GM19035 (cell line): Measurements from ENCODE around the gene USHBP1.
"Not testable (repeated sequence)": the region's sequence is repeated elsewhere in the genome, so short reads cannot be mapped to it uniquely, and the experiment has no call there.

Experiments
- ATAC-seq: cut with Tn5 transposase; IDR thresholded peaks from one replicate; pipeline ENCODE4 v1.9.1; 2021; ENCODE audit not compliant: unreplicated experiment

The USHBP1 gene

DNA sequence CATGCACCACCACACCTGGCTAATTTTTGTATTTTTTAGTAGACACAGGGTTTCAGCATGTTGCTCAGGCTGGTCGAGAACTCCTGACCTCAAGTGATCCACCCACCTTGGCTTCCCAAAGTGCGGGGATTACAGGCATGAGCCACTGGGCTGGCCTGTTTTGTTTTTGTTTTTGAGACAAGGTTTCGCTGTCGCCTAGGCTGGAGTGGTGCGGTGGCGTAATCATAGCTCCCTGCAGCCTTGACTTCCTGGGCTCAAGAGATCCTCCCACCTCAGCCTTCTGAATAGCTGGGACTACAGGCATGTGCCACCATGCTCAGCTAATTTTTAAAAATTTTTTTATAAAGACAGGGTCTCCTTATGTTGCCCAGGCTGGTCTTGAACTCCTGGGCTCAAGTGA lies 31.0 kb upstream of the USHBP1 start:
- not testable (repeated sequence) for ATAC-seq

DNA sequence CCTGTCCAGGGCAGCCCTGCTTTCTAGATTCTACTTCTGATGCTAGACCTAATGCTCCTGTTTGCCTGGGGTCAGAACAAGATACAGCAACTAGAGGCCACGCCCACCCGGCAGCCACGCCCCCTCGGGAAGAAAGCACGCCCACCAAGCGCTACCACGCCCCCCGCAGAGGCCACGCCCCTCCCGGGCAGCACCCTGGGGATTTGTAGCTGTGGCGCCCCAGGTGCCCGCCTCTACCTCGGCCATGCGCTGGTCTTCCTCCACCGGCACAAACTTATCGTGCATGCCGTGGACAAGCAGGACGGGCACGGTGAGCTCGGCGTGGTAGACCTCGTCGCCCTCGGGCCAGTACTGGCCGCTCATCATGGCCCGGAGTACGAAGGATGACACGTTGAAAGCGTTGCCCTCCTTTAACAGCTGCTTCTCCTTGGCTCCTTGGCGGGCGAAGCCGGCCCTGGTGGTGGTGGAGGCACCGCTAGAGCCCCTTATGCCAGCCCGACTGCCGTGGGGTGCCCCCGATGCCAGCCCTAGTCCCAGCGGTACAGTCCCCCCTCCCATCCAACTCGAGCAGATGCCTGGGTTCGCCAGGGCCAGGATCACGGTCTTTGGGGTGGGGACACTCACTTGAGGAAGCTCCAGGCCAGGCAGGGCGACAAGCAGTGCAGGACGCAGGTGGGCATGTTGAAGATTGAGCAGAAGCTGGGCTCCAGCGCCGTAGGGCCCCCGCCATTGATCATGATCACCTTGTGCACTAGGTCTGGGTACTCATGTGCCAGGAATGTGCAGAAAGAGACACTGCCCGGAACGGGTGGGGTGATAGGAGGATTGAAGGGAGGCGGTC lies 29.7 kb upstream of the USHBP1 start:
- ATAC-seq, result no peak

DNA sequence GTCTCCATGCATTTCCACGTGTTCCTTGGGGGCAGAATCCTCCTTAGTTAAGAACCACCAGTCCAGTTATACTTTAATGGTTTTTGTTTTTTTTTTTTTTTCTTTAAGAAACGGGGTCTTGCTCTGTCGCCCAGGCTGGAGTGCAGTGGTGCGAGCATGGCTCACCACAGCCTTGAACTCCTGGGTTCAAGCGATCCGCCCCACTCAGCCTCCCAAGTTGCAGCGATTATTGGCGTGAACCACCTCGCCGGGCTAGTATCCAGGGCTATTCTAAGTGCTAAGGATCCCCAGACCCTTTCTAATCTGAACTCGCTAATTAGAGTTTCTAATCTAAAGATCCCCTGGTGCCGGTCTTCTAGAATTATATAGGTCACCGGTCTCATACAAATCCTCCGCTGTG lies 29.1 kb upstream of the USHBP1 start:
- ATAC-seq, result no peak

GRCh38 chr19:17292301-17293074 lies 27.9 kb upstream of the USHBP1 start:
- ATAC-seq, result peak; percentile 83

DNA sequence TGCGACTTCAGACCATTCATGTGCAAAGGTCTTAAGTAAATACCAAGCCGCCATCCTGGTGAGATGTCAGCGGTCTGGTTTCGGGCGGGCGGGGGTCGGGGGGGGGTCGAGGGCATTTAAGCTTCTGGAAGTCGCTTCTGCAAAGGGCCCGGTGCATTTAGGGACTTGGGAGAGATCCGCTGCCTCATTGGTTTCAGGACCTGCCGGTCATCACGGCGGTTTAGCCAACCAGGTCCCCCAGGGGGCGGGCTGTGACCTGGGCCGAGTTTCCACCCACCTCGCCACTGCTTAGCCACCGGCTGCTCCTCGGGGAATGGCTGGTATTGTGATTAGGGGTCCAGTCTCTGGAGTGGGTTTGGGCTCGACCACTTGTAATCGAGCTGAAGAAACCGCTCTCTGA lies 24.9 kb upstream of the USHBP1 start:
- ATAC-seq, result no peak

GRCh38 chr19:17286752-17287151 lies 22.2 kb upstream of the USHBP1 start:
- no peak for ATAC-seq

- no peak for ATAC-seq
These were observed 21.7 kb upstream of the USHBP1 start for GRCh38 chr19:17286263-17286662.

DNA sequence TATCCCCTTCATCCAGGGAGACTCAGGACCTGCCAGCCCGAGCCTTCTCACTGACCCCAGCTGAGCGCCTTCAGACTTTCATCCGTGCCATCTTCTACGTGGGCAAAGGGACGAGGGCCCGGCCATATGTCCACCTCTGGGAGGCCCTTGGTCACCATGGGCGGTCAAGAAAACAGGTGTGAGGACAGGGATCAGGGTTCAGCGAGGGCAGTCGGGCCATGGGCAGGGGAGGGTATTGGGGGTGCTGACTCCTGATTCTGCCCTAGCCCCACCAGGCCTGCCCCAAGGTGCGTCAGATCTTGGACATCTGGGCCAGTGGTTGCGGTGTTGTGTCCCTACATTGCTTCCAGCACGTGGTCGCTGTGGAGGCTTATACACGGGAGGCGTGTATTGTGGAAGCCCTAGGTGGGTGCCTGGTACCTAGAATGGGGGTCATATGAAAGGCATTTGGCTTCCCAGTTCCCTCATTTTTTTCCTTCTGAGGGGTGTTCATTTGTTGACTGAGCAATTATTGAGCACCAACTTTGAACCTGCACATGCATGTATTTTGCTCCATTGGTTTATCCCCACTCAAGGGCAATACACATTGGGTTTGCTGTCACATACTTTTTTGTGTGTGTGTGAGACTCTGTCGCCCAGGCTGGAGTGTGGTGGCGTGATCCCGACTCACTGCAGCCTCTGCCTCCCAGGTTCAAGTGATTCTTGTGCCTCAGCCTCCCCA lies 21.0 kb upstream of the USHBP1 start:
- ATAC-seq, result no peak

GRCh38 chr19:17283504-17283996 lies 19.0 kb upstream of the USHBP1 start:
- no peak for ATAC-seq

DNA sequence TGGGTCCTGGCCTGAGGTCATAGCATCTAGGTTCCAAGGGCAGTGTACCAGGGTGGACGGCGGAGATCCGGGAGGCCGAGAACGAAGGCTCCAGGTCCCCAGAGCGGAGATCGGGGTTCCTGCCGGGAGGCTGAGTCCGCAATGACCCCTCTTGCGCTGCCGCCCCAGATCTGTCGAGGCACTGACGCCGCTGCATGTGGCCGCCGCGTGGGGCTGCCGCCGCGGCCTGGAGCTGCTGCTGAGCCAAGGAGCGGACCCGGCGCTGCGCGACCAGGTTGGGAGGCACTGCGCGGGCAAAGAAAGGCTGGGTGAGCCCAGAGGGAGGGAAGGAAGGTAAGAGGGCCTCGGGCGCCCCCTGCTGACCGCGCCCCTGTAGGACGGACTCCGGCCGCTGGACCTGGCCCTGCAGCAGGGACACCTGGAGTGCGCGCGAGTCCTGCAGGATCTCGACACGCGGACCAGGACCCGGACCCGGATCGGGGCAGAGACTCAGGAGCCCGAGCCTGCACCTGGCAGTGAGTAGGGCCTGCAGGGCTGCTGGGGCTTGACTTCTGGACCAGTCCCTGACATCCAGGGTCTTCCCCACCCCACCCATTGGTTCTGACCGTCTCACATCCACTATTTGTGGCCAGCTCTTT lies 18.1 kb upstream of the USHBP1 start:
- peak; percentile 72 for ATAC-seq

DNA sequence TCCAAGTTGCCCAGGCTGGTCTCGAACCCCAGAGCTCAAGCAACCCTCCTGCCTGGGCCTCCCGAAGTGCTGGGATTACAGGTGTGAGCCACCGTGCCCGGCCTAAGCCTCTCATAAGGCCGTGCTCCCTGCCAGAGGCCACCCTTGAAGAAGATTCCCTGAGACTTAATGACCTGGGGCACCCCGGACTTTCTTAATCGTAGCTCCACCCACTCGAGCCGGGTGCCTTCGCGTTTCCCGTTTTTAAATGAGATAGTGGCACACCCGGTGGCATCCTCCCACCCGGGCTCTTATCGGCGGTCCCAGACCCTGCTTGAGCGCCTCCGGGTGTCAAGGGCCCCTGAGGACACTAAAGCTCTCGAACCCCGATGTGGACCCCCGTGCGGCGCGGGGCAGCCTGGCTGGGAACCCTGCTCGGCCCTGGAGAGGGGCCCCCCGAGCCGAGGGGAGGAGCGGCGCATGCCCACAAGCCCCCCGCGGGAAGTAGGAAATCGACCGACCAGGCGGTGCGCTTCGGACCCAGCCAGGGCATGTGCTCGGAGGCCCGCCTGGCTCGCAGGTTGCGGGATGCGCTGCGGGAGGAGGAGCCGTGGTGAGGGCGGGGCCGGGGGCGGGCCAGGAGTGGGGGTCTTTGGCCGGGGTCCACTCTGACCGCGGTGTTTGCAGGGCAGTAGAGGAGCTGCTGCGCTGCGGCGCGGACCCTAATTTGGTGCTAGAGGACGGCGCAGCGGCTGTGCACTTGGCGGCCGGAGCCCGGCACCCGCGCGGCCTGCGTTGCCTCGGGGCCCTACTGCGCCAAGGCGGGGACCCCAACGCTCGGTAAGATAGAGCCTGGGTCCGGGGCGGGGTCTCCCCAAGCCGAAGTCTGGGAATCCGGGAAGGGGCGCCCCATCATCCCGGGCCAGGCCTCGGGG lies 17.1 kb upstream of the USHBP1 start, which contains the start of gene ANKLE1:
ANKLE1 (plus strand) TSS at position 511 of the 914 bp plus-strand sequence; CDS start at position 531, 20 bp downstream.
- ATAC-seq, result peak; percentile 38

- no peak for ATAC-seq
These were observed 14.9 kb upstream of the USHBP1 start for GRCh38 chr19:17279436-17279835.

DNA sequence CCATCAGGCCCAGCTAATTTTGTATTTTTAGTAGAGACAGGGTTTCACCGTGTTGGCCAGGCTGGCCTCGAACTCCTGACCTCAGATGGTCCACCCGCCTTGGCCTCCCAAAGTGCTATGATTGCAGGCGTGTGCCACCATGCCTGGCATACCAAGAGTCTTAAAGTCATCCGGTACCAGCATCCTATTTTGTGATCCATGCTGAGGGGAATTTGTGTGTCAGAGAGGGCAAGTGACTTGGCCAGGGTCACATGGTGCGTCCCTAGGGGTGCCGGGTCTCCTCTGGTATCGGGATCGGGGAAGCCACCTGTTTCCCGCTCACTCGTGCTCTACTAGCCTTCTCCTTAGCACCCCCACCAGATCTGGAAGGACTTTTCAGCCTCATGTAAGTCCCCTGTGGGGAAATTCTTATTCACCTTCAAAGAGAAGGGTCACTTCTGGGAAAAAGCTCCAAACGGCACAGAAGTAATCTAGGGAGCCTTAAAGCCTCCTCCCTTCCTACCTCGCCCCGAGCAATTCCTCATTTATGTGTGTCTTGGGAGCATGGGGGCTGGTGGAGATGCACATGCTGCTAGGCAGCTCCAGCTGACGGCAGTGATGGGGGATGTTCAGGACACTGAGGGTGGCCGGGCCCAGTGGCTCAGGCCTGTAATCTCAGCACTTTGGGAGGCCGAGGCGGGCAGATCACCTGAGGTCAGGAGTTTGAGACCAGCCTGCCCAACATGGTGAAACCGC lies 11.1 kb upstream of the USHBP1 start:
- no peak for ATAC-seq

- ATAC-seq, result not testable (repeated sequence)
These were observed 10.3 kb upstream of the USHBP1 start for GRCh38 chr19:17274892-17275291.

DNA sequence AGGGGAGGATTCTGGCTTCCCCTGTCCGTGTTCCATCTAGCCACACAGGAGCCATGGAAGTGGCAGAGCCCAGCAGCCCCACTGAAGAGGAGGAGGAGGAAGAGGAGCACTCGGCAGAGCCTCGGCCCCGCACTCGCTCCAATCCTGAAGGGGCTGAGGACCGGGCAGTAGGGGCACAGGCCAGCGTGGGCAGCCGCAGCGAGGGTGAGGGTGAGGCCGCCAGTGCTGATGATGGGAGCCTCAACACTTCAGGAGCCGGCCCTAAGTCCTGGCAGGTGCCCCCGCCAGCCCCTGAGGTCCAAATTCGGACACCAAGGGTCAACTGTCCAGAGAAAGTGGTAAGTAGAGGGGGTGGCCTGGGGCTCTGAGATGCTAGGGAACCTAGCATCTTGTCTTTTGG lies 4.2 kb upstream of the USHBP1 start:
- no peak for ATAC-seq

DNA sequence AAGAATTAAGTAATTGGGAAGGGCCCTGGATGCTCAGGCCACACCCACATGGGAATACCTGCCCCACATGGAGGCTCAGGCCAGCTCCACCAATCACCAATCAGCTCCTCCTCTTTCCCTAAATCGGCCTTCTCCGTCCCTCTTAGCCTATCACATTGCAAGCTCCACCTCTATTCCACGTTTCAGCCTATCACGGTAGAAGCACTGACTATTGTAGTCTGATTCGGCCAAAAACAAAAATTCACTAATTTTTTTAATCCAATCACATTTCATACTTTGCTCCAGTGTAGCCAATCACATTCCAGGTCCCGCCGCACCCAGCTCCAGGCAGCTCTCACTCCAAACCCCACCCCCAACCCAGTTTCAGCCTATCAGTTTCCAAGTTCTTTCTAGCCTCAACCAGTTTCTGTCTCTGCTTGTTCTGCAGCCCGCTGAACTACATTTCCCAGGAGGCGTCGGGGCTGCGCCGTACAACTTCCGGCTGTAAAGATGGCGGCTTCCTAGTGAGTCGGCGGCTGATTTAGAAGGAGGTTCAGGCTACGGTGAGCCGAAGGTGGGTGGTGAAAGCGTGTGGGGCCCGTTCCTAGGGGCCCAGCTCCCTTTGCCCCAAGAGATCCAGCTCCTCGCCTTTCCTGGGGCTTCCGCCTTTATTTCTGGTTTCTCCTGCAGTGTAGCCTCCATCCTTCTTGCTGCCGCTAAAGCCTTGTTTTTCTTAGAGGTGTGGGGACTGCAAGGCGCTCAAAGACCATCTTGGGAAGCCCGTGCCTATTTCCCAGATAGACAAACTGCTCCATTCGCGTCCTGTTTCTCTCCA lies 2.6 kb upstream of the USHBP1 start, which contains the start of gene BABAM1:
BABAM1 (plus strand) TSS at position 469 of the 814 bp plus-strand sequence. CDS start 1,364 bp downstream, outside the sequence.
- ATAC-seq, result peak; percentile 91

- ATAC-seq, result no peak
These were observed 2.0 kb upstream of the USHBP1 start for GRCh38 chr19:17266589-17266974.

GRCh38 chr19:17266026-17266425 lies 1.5 kb upstream of the USHBP1 start:
- no peak for ATAC-seq
